MM.1S (cell line): ENCODE results near the gene FTL.

ENCODE experiments used
- DNase-seq: peaks from one replicate; pipeline ENCODE4 v3.0.0-alpha.2; 2015
- H2AFZ ChIP-seq: fragments of 300-600 bp; sonication (generic); 2 replicates; pipeline ENCODE4 v1.6.0; 2016; ENCODE audit warnings: antibody characterized with exemption, low read length
- H3F3A ChIP-seq: fragments of 300-600 bp; sonication (generic); 2 replicates; pipeline ENCODE4 v1.6.1; 2016; ENCODE audit warnings: mild to moderate bottlenecking, antibody characterized with exemption, low read length, moderate library complexity, mixed read lengths; ENCODE audit not compliant: insufficient read depth
- H3K27ac ChIP-seq: fragments of 300-600 bp; sonication (generic); 2 replicates; pipeline ENCODE4 v1.5.1; 2016; ENCODE audit warnings: mild to moderate bottlenecking, low read length
- H3K27me3 ChIP-seq: fragments of 300-600 bp; sonication (generic); replicated peaks from 2 replicates; pipeline ENCODE4 v1.6.0; 2016; ENCODE audit warnings: low read length; ENCODE audit not compliant: insufficient read depth
- H3K36me3 ChIP-seq: fragments of 300-600 bp; sonication (generic); replicated peaks from 2 replicates; pipeline ENCODE4 v1.6.1; 2016; ENCODE audit warnings: mild to moderate bottlenecking, low read length, mixed read lengths; ENCODE audit not compliant: insufficient read depth
- H3K4me1 ChIP-seq: fragments of 300-600 bp; sonication (generic); 2 replicates; pipeline ENCODE4 v1.6.1; 2016; ENCODE audit warnings: low read length, mixed read lengths
- H3K4me2 ChIP-seq: fragments of 300-600 bp; sonication (generic); 2 replicates; pipeline ENCODE4 v1.6.0; 2016; ENCODE audit warnings: low read depth, low read length
- H3K4me3 ChIP-seq: fragments of 300-600 bp; sonication (generic); 2 replicates; pipeline ENCODE4 v1.5.1; 2016; ENCODE audit warnings: low read length, mixed read lengths
- H3K79me2 ChIP-seq: fragments of 300-600 bp; sonication (generic); 2 replicates; pipeline ENCODE4 v1.6.1; 2016; ENCODE audit warnings: mixed run types, low read length, mixed read lengths
- H3K9ac ChIP-seq: fragments of 300-600 bp; sonication (generic); 2 replicates; pipeline ENCODE4 v1.6.1; 2016; ENCODE audit warnings: low read length, mixed read lengths
- H3K9me2 ChIP-seq: fragments of 300-600 bp; sonication (generic); replicated peaks from 2 replicates; pipeline ENCODE4 v1.6.1; 2016; ENCODE audit warnings: mild to moderate bottlenecking, low read length, mixed read lengths; ENCODE audit not compliant: insufficient read depth
- H3K9me3 ChIP-seq: fragments of 300-600 bp; sonication (generic); replicated peaks from 2 replicates; pipeline ENCODE4 v1.6.1; 2016; ENCODE audit warnings: mild to moderate bottlenecking, low read length, mixed read lengths; ENCODE audit not compliant: insufficient read depth
- H4K20me1 ChIP-seq: fragments of 300-600 bp; sonication (generic); 2 replicates; pipeline ENCODE4 v1.6.1; 2016; ENCODE audit warnings: mild to moderate bottlenecking, low read length, moderate library complexity, mixed read lengths; ENCODE audit not compliant: insufficient read depth
- CTCF ChIP-seq: fragments of 300-600 bp; sonication (generic); IDR thresholded peaks from 2 replicates; pipeline ENCODE4 v1.5.1; 2016; ENCODE audit warnings: antibody characterized with exemption, low read length, mixed read lengths
- EZH2 ChIP-seq: fragments of 300-600 bp; sonication (generic); optimal IDR thresholded peaks from 2 replicates; pipeline ENCODE3; 2017; ENCODE audit warnings: low read depth, mild to moderate bottlenecking, antibody characterized with exemption, low read length, mixed read lengths
- EZH2phosphoT487 ChIP-seq: fragments of 300-600 bp; sonication (generic); IDR thresholded peaks from 2 replicates; pipeline ENCODE4 v1.6.1; 2018; ENCODE audit warnings: antibody characterized with exemption, low read length

Gene FTL

GRCh38 chr19:48950159-48950558 is 14.9 kb upstream of the FTL start:
- H3K9me3 ChIP-seq, result no peaks in the 10 kb centered on the region
- TF ChIP-seq EZH2phosphoT487 (no peak), EZH2 (no peak), CTCF (no peak)
- no peak overlapping the region for H3K9ac ChIP-seq
- no peaks in the 10 kb centered on the region for H3F3A ChIP-seq
- no peak overlapping the region for H2AFZ ChIP-seq
- H3K79me2 ChIP-seq, result peaks cover 4% of the 10 kb centered on the region
- no peak overlapping the region for H3K4me3 ChIP-seq
- no peaks in the 10 kb centered on the region for H3K36me3 ChIP-seq
- H3K4me1 ChIP-seq, result no peaks in the 10 kb centered on the region
- no peaks in the 10 kb centered on the region for H4K20me1 ChIP-seq
- no peaks in the 10 kb centered on the region for H3K27me3 ChIP-seq
- H3K4me2 ChIP-seq, result no peak overlapping the region
- no peak overlapping the region for H3K27ac ChIP-seq
- no peaks in the 10 kb centered on the region for H3K9me2 ChIP-seq
- no peak for DNase-seq

GRCh38 chr19:48950830-48951519 is 14.1 kb upstream of the FTL start:
- no peak overlapping the region for H3K9ac ChIP-seq
- no peaks in the 10 kb centered on the region for H3K36me3 ChIP-seq
- H3K4me2 ChIP-seq, result no peak overlapping the region
- no peaks in the 10 kb centered on the region for H4K20me1 ChIP-seq
- no peak overlapping the region for H2AFZ ChIP-seq
- H3F3A ChIP-seq, result no peaks in the 10 kb centered on the region
- H3K27ac ChIP-seq, result no peak overlapping the region
- H3K27me3 ChIP-seq, result no peaks in the 10 kb centered on the region
- no peak for DNase-seq
- H3K9me3 ChIP-seq, result no peaks in the 10 kb centered on the region
- no peaks in the 10 kb centered on the region for H3K4me1 ChIP-seq
- no peak overlapping the region for H3K4me3 ChIP-seq
- TF ChIP-seq EZH2phosphoT487 (no peak), CTCF (no peak), EZH2 (no peak)
- H3K9me2 ChIP-seq, result no peaks in the 10 kb centered on the region
- peaks cover 13% of the 10 kb centered on the region for H3K79me2 ChIP-seq

- peaks cover 17% of the 10 kb centered on the region for H3K79me2 ChIP-seq
- no peaks in the 10 kb centered on the region for H3K36me3 ChIP-seq
- no peaks in the 10 kb centered on the region for H3F3A ChIP-seq
- H2AFZ ChIP-seq, result no peak overlapping the region
- no peak overlapping the region for H3K4me3 ChIP-seq
- H3K9ac ChIP-seq, result no peak overlapping the region
- DNase-seq, result no peak
- H3K4me2 ChIP-seq, result no peak overlapping the region
- no peak overlapping the region for H3K27ac ChIP-seq
- no peaks in the 10 kb centered on the region for H3K9me3 ChIP-seq
- no peaks in the 10 kb centered on the region for H3K4me1 ChIP-seq
- no peak for TF ChIP-seq EZH2
- TF ChIP-seq CTCF, result no peak
- TF ChIP-seq EZH2phosphoT487, result no peak
- H3K9me2 ChIP-seq, result no peaks in the 10 kb centered on the region
- no peaks in the 10 kb centered on the region for H4K20me1 ChIP-seq
- no peaks in the 10 kb centered on the region for H3K27me3 ChIP-seq
These were observed 12.0 kb upstream of the FTL start for GRCh38 chr19:48953141-48953540.
